Uterus (tissue), 2 donors: ENCODE measurements around the gene EDRF1.

Experiments used
- CTCF ChIP-seq, 4 experiments: fragments of 200-600 bp in 2 of 4; fragments of 450-650 bp in 2 of 4; sonication (generic) in 2 of 4; IDR thresholded peaks; one replicate each; pipeline ENCODE4 v1.5.1; 2016 to 2019; ENCODE audit warnings: antibody characterized with exemption in 4 of 4, mild to moderate bottlenecking in 2 of 4, moderate library complexity in 1 of 4
- POLR2A ChIP-seq, 2 donors: fragments of 450-650 bp; IDR thresholded peaks; one replicate each; pipeline ENCODE4 v1.6.1; 2016; ENCODE audit warnings: antibody characterized with exemption in 2 of 2, mild to moderate bottlenecking in 1 of 2, moderate library complexity in 1 of 2

DNA sequence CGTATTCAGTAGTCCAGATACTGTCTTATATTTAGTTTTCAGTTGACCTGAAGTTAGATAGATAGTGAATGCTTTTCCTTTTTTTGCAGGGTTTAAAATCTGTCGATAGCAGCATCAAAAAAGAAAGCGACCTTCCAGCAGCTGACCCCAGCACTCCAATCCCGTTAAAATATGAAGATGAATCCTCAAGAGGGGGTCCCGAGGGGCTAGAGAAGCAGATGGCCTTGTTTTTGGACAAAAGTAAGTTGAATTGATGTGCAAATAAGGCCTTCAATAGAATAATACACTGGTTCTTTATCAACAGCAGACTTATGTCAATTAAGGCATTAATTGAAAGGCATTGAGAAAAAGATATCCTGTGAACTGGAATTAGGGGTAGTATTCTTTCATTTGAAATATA lies 18.7 kb downstream of the EDRF1 start:
- TF ChIP-seq CTCF (IDR thresholded peaks at IDR 0.05) = no peak
- no peak for TF ChIP-seq POLR2A (IDR thresholded peaks at IDR 0.05)
